ENCODE data around the gene PGA3. TPM values are rescaled to one million over a fixed set of nuclear protein-coding genes. Genes with fewer than 3 reads are reported as not detected.
A peak's percentile ranks its signal among the peaks of the same experiment; 100 is the strongest.
"Not testable (repeated sequence)": the region's sequence is repeated elsewhere in the genome, so short reads cannot be mapped to it uniquely, and the experiment has no call there.

PGA3 gene
- total RNA-seq, 2 donors from 2014 or later, result not detected

DNA sequence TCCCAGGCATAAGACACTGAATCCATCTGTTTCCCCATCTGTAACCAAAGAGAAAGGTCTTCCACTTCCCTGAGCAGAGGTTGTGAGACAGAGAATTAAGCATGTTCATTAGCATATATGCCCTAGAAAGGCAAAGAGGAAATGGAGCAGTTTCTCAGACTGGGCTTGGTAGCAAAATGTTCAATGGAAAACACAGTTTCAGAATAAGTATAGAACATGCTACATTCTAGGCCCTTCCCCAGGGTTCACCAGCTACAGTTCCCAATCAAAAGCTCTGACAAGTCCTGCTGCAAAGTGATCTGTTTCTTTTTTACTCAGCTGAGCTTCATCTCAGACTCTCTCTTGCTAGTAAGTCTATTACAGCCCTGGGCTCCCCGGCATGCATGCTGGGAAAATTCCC lies 49.0 kb downstream of the PGA3 start:
- H3K36me3 Mint-ChIP-seq (ENCODE audit: insufficient read depth in 2 of 2); H3K27me3 Mint-ChIP-seq (ENCODE audit: low read depth); ATAC-seq (replicated peaks in 1 of 2); H3K9me3 Mint-ChIP-seq; DNase-seq; H3K4me3 Mint-ChIP-seq; H3K4me1 Mint-ChIP-seq (ENCODE audit: low read depth); H3K27ac Mint-ChIP-seq: not testable (repeated sequence)

DNA sequence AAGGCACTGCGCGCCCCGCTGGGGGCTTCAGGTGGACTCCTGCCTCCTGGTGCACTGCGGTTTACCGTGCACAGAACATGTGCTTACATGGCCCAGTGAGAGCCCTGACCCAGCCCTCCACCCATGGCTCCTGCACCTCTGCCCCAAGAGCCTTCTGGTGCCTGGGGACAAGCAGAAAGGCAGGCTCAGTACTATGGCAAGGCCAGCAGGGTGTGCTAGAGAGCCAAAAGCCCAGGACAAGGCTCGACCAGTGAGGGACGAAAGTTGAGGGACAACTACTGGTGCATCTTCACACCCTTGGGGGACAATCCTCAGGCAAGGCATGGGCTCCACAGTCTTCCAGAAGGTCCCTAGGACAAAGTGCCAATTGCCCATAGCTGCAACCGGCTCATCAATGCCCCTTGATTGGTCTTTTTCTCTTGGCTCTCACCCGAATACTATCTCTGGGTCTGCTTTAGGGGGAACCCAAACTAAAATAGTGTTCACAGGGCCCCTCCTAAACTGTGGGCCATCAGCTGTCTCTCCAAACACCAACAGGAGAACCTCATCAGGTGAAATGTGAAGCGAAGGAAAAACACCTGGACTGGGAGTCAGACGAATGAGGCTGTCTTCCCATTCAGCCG lies 51.2 kb downstream of the PGA3 start:
- Mint-ChIP-seq H3K9me3 (no peaks in the 10 kb centered on the region), H3K36me3 (ENCODE audit: insufficient read depth in 2 of 2) (no peaks in the 10 kb centered on the region), H3K4me1 (ENCODE audit: low read depth) (no peaks in the 10 kb centered on the region), H3K27me3 (ENCODE audit: low read depth) (no peaks in the 10 kb centered on the region), H3K4me3 (no peak overlapping the region), H3K27ac (no peak overlapping the region)
- DNase-seq, result peak; percentile 72 to 77
- ATAC-seq (replicated peaks in 1 of 2), result peak; percentile 83 to 88

DNA sequence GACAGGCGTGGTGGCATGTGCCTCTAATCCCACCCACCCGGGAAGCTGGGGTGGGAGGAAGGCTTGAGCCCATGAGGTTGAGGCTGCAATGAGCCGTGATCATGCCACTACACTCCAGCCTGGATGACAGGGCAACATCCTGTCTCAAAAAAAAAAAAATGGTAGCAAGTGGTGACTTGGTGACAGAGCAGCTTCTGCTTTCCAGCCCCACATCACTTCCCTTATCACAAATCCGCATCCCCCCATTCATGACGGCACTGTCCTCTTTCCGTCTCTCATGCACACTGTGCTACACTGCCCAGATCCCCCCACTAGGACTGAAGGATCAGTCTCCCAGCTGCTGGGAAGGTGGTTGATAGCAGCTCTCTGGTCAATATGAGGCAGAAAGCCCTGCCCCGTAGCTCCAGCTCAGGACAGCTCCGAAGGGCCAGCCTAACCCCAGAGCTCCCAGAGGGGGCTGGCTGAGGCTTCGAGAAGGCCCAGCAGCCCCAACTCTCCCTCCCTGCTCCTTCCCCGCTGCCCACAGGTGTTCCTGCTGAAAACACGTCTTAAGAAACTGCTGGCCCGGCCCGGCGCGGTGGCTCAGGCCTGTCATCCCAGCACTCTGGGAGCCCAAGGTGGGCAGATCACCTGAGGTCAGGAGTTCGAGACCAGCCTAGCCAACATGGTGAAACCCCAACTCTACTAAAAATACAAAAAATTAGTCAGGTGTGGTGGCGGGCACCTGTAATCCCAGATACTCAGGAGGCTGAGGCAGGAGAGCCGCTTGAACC lies 53.6 kb downstream of the PGA3 start:
- Mint-ChIP-seq H3K27me3 (ENCODE audit: low read depth) (no peaks in the 10 kb centered on the region), H3K27ac (no peak overlapping the region), H3K36me3 (ENCODE audit: insufficient read depth in 2 of 2) (no peaks in the 10 kb centered on the region), H3K4me1 (ENCODE audit: low read depth) (no peaks in the 10 kb centered on the region), H3K9me3 (no peaks in the 10 kb centered on the region), H3K4me3 (no peak overlapping the region)
- ATAC-seq (replicated peaks in 1 of 2) (no peak), DNase-seq (no peak)

DNA sequence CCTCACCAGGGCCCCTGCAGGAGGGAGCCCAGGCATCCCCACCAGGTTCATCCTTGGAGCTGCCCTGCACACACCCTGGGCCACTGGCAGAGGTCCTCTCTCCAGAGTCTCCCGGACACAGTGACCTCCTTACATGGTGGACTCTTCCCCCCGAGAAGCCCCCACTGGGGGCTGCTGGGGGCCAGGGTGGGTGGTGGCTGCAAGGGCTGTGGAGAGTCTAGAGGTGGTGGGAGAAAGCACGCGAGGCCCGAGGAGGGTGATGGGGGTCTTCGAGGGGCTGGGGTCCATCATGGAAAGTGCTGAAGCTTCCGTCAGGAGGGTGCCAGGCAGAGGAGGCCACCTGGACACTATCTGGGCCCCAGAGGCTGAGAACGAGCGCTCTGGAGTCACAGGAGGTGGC lies 55.2 kb downstream of the PGA3 start:
- Mint-ChIP-seq H3K27ac (no peak overlapping the region), H3K36me3 (ENCODE audit: insufficient read depth in 2 of 2) (no peaks in the 10 kb centered on the region), H3K27me3 (ENCODE audit: low read depth) (no peaks in the 10 kb centered on the region), H3K9me3 (no peaks in the 10 kb centered on the region), H3K4me1 (ENCODE audit: low read depth) (no peaks in the 10 kb centered on the region), H3K4me3 (no peak overlapping the region)
- no peak for ATAC-seq (replicated peaks in 1 of 2)
- no peak for DNase-seq

DNA sequence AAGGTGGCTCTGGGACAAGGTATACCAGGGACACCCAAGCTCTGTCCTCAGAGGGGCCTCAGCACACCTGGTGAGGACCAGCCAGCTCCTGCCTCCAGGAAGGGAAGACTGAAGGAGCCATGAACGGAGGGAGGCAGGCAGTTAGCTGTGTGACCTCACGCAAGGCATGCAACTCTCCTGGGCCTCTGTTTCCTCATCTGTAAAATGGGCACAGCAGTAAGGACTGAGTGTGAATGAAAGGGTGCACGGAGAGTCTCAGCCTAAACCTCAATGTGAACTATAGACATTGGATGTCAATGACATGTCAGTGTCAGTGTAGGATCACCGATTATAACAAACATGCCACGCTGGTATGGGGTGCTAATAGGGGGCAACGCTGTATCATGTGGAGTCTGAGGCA lies 56.0 kb downstream of the PGA3 start:
- H3K4me3 Mint-ChIP-seq, result no peak overlapping the region
- no peak for DNase-seq
- no peaks in the 10 kb centered on the region for H3K27me3 Mint-ChIP-seq (ENCODE audit: low read depth)
- H3K9me3 Mint-ChIP-seq, result no peaks in the 10 kb centered on the region
- H3K4me1 Mint-ChIP-seq (ENCODE audit: low read depth), result no peaks in the 10 kb centered on the region
- no peak for ATAC-seq (replicated peaks in 1 of 2)
- H3K27ac Mint-ChIP-seq, result no peak overlapping the region
- H3K36me3 Mint-ChIP-seq (ENCODE audit: insufficient read depth in 2 of 2), result no peaks in the 10 kb centered on the region

Other genes with a start within 250 kb of the PGA3 start
- 100 to 1,000 TPM; 298 to 313 TPM for gene CD6, start 231.8 kb upstream of the PGA3 start, total RNA-seq
- gene CD5, start 101.0 kb upstream of the PGA3 start, total RNA-seq, result 100 to 1,000 TPM; 285 to 317 TPM
- 10 to 100 TPM; 13.0 to 14.9 TPM for gene VPS37C, start 42.1 kb upstream of the PGA3 start, total RNA-seq
- not detected for gene PGA4, start 18.8 kb downstream of the PGA3 start, total RNA-seq
- gene PGA5, start 37.7 kb downstream of the PGA3 start, total RNA-seq, result not detected
- gene VWCE, start 91.8 kb downstream of the PGA3 start, total RNA-seq, result 10 to 100 TPM in 1 of 2 donors, 1 to 10 TPM in 1; 7.7 to 11.8 TPM
- 100 to 1,000 TPM; 168 to 176 TPM for gene DDB1, start 129.6 kb downstream of the PGA3 start, total RNA-seq
- gene TKFC, start 129.7 kb downstream of the PGA3 start, total RNA-seq, result 10 to 100 TPM; 71.0 to 74.0 TPM
- gene CYB561A3, start 158.4 kb downstream of the PGA3 start, total RNA-seq, result 10 to 100 TPM; 37.9 to 43.0 TPM
- 10 to 100 TPM; 42.0 to 45.0 TPM for gene TMEM138, start 158.9 kb downstream of the PGA3 start, total RNA-seq
- gene TMEM216, start 189.1 kb downstream of the PGA3 start, total RNA-seq, result 10 to 100 TPM; 16.7 to 20.3 TPM
- 100 to 1,000 TPM; 164 to 223 TPM for gene CPSF7, start 226.5 kb downstream of the PGA3 start, total RNA-seq
- gene SDHAF2, start 226.6 kb downstream of the PGA3 start, total RNA-seq, result 10 to 100 TPM; 36.6 to 40.7 TPM